ENCODE results near the gene HAUS5. TPM values are rescaled to one million over a fixed set of nuclear protein-coding genes. Genes with fewer than 3 reads are reported as not detected.

The HAUS5 gene
- total RNA-seq, 1 donor from 2014 or later: 12.4 TPM

DNA sequence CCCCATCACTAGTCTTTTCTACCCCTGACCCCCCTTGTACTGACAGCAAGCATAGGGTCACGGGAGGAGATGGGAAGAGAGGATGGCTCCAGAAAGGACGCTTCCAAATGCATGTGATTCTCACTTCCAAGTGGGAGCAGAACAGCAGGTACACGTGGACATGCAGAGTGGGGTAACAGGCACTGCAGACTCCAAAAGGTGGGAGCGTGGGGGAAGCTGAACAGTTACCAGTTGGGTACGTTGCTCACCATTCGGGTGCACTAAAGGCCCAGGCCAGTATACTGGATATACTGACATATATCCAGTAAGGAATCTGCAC, 26.7 kb downstream of the HAUS5 start:
- Histone ChIP-seq H2AFZ (replicated peaks) (no peak overlapping the region), H4K20me1 (ENCODE audit: low read depth) (no peaks in the 10 kb centered on the region), H3K79me2 (ENCODE audit: low read depth) (no peaks in the 10 kb centered on the region), H3K4me2 (peak overlapping the region; percentile 63), H3K4me1 (peaks cover 19% of the 10 kb centered on the region), H3K9me3 (ENCODE audit: low read depth) (no peaks in the 10 kb centered on the region), H3K4me3 (no peak overlapping the region), H3K27ac (no peak overlapping the region), H3K36me3 (no peaks in the 10 kb centered on the region), H3F3A (ENCODE audit: low read depth) (peaks cover 39% of the 10 kb centered on the region), H3K27me3 (peaks cover 5% of the 10 kb centered on the region), H3K9ac (no peak overlapping the region)
- H3K27me3 Mint-ChIP-seq (ENCODE audit: insufficient read depth, low read depth): peaks cover 7% of the 10 kb centered on the region
- no peaks in the 10 kb centered on the region for H3K9me3 Mint-ChIP-seq
- no peak for TF ChIP-seq EZH2phosphoT487 (IDR thresholded peaks at IDR 0.05)
- TF ChIP-seq, protein P1, sequence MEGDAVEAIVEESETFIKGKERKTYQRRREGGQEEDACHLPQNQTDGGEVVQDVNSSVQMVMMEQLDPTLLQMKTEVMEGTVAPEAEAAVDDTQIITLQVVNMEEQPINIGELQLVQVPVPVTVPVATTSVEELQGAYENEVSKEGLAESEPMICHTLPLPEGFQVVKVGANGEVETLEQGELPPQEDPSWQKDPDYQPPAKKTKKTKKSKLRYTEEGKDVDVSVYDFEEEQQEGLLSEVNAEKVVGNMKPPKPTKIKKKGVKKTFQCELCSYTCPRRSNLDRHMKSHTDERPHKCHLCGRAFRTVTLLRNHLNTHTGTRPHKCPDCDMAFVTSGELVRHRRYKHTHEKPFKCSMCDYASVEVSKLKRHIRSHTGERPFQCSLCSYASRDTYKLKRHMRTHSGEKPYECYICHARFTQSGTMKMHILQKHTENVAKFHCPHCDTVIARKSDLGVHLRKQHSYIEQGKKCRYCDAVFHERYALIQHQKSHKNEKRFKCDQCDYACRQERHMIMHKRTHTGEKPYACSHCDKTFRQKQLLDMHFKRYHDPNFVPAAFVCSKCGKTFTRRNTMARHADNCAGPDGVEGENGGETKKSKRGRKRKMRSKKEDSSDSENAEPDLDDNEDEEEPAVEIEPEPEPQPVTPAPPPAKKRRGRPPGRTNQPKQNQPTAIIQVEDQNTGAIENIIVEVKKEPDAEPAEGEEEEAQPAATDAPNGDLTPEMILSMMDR (IDR thresholded peaks at IDR 0.05): no peak
- H3K27ac Mint-ChIP-seq: no peak overlapping the region
- no peak overlapping the region for H3K4me3 Mint-ChIP-seq
- H3K4me1 Mint-ChIP-seq: peaks cover 12% of the 10 kb centered on the region
- DNase-seq (ENCODE audit: low spot score): no peak
- peaks cover 4% of the 10 kb centered on the region for H3K36me3 Mint-ChIP-seq

DNA sequence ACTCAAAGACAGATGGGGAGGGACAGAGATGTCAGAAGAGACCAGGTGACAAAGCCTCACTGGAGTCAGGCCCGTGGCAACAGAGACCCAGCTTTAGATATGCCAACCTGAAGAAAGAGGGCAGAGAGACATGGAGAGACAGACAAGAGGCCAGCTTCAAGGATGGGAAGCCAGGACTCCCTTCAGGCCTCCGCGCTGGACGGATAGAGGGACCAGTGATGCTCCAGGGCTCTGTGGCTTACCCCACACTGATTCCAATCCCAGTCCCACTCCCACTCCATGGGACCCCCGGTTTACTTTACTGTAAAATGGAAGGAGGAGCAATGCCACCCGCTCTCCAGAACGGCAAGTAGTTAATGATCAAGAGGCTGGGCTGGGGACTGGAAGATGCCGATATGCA, 27.3 kb downstream of the HAUS5 start:
- DNase-seq (ENCODE audit: low spot score): no peak
- no peaks in the 10 kb centered on the region for H3K36me3 ChIP-seq
- Mint-ChIP-seq H3K4me3 (peak overlapping the region; percentile 14), H3K36me3 (peaks cover 4% of the 10 kb centered on the region), H3K4me1 (peaks cover 14% of the 10 kb centered on the region), H3K27me3 (ENCODE audit: insufficient read depth, low read depth) (peaks cover 7% of the 10 kb centered on the region), H3K9me3 (no peaks in the 10 kb centered on the region), H3K27ac (peak overlapping the region; percentile 27)
- H3F3A ChIP-seq (ENCODE audit: low read depth): peaks cover 45% of the 10 kb centered on the region
- H3K4me3 ChIP-seq: no peak overlapping the region
- H3K9ac ChIP-seq: no peak overlapping the region
- no peak overlapping the region for H3K27ac ChIP-seq
- H4K20me1 ChIP-seq (ENCODE audit: low read depth): no peaks in the 10 kb centered on the region
- H2AFZ ChIP-seq (replicated peaks): no peak overlapping the region
- H3K4me1 ChIP-seq: peaks cover 19% of the 10 kb centered on the region
- peaks cover 5% of the 10 kb centered on the region for H3K27me3 ChIP-seq
- H3K79me2 ChIP-seq (ENCODE audit: low read depth): no peaks in the 10 kb centered on the region
- H3K4me2 ChIP-seq: no peak overlapping the region
- TF ChIP-seq EZH2 (IDR thresholded peaks at IDR 0.05): no peak
- no peaks in the 10 kb centered on the region for H3K9me3 ChIP-seq (ENCODE audit: low read depth)

DNA sequence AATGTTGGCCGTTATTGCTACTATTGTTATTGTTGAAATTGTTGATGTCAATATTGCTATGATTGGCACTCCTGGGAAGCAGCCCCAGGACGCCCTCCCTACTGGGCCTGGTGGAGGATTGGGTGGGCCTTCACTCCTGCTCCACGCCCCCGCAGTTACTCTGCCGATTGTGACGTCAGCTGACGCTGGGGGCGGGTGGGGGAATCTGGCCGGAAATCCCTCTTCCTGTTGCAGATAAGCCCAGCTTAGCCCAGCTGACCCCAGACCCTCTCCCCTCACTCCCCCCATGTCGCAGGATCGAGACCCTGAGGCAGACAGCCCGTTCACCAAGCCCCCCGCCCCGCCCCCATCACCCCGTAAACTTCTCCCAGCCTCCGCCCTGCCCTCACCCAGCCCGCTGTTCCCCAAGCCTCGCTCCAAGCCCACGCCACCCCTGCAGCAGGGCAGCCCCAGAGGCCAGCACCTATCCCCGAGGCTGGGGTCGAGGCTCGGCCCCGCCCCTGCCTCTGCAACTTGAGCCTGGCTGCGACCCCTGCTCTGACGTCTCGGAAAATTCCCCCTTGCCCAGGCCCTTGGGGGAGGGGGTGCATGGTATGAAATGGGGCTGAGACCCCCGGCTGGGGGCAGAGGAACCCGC, 29.1 kb downstream of the HAUS5 start, which contains the start of gene ETV2:
ETV2 (plus strand) TSS at position 231 of the 637 bp plus-strand sequence. CDS start 716 bp downstream, outside the sequence.
- peaks cover 2% of the 10 kb centered on the region for H3K36me3 Mint-ChIP-seq
- Histone ChIP-seq H4K20me1 (ENCODE audit: low read depth) (no peaks in the 10 kb centered on the region), H3K79me2 (ENCODE audit: low read depth) (no peaks in the 10 kb centered on the region), H3K4me1 (peaks cover 25% of the 10 kb centered on the region), H3K36me3 (no peaks in the 10 kb centered on the region), H3K27ac (no peak within 1 kb of the TSS), H3K4me2 (peak within 1 kb of the TSS; percentile 83), H3K9me3 (ENCODE audit: low read depth) (no peaks in the 10 kb centered on the region), H3F3A (ENCODE audit: low read depth) (peaks cover 55% of the 10 kb centered on the region), H3K9ac (no peak within 1 kb of the TSS), H2AFZ (replicated peaks) (no peak within 1 kb of the TSS), H3K4me3 (no peak within 1 kb of the TSS), H3K27me3 (peaks cover 14% of the 10 kb centered on the region)
- TF ChIP-seq, protein P1 (IDR thresholded peaks at IDR 0.05): no peak
- TF ChIP-seq EZH2phosphoT487 (IDR thresholded peaks at IDR 0.05) (no peak), EZH2 (IDR thresholded peaks at IDR 0.05) (no peak)
- peak; percentile 61 for DNase-seq (ENCODE audit: low spot score)
- H3K27me3 Mint-ChIP-seq (ENCODE audit: insufficient read depth, low read depth): peaks cover 10% of the 10 kb centered on the region
- peaks cover 26% of the 10 kb centered on the region for H3K4me1 Mint-ChIP-seq
- H3K27ac Mint-ChIP-seq: peak within 1 kb of the TSS; percentile 78
- peak within 1 kb of the TSS; percentile 90 for H3K4me3 Mint-ChIP-seq
- H3K9me3 Mint-ChIP-seq: no peaks in the 10 kb centered on the region

DNA sequence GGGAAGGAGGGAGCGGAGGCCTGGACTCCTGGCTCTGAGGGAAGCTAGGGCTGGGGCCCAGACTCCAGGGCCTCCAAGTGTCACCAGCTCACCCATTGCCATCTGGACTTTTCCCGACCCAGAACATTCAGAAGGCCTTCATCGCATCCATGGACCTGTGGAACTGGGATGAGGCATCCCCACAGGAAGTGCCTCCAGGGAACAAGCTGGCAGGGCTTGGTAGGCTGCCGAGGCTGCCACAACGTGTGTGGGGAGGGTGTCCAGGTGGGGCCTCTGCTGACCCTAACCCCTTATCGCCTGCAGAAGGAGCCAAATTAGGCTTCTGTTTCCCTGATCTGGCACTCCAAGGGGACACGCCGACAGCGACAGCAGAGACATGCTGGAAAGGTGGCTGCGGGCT, 29.8 kb downstream of the HAUS5 start:
- H3K4me3 ChIP-seq: no peak overlapping the region
- no peak overlapping the region for H3K9ac ChIP-seq
- H3K4me2 ChIP-seq: peak overlapping the region; percentile 83
- H3K4me1 ChIP-seq: peaks cover 25% of the 10 kb centered on the region
- TF ChIP-seq EZH2 (IDR thresholded peaks at IDR 0.05): no peak
- TF ChIP-seq, protein P1 (IDR thresholded peaks at IDR 0.05): no peak
- TF ChIP-seq EZH2phosphoT487 (IDR thresholded peaks at IDR 0.05): no peak
- Mint-ChIP-seq H3K4me1 (peaks cover 27% of the 10 kb centered on the region), H3K27me3 (ENCODE audit: insufficient read depth, low read depth) (peaks cover 10% of the 10 kb centered on the region), H3K9me3 (no peaks in the 10 kb centered on the region), H3K36me3 (no peaks in the 10 kb centered on the region), H3K27ac (peak overlapping the region; percentile 78), H3K4me3 (peak overlapping the region; percentile 90)
- peaks cover 15% of the 10 kb centered on the region for H3K27me3 ChIP-seq
- H3K79me2 ChIP-seq (ENCODE audit: low read depth): no peaks in the 10 kb centered on the region
- H3K36me3 ChIP-seq: no peaks in the 10 kb centered on the region
- H4K20me1 ChIP-seq (ENCODE audit: low read depth): no peaks in the 10 kb centered on the region
- peak; percentile 23 for DNase-seq (ENCODE audit: low spot score)
- H3K27ac ChIP-seq: no peak overlapping the region
- peaks cover 55% of the 10 kb centered on the region for H3F3A ChIP-seq (ENCODE audit: low read depth)
- no peak overlapping the region for H2AFZ ChIP-seq (replicated peaks)
- no peaks in the 10 kb centered on the region for H3K9me3 ChIP-seq (ENCODE audit: low read depth)
